ENCODE data around the gene SMPD3. TPM values are rescaled to one million over a fixed set of nuclear protein-coding genes. Genes with fewer than 3 reads are reported as not detected.
A peak's percentile ranks its signal among the peaks of the same experiment; 100 is the strongest.

The SMPD3 gene
- total and polyA plus RNA-seq, 8 donors = 0.83 to 5.5 (median 2.2) TPM

- no peak for TF ChIP-seq CTCF (IDR thresholded peaks at IDR 0.05)
- Histone ChIP-seq H3K27me3 (no peaks in the 10 kb centered on the region), H3K4me1 (no peaks in the 10 kb centered on the region), H3K36me3 (peaks cover 0 to under 1% (median 0%) of the 10 kb centered on the region in 3 donors), H3K27ac (peak overlapping the region in 1 of 4 donors; percentile 17), H3K4me3 (no peak overlapping the region), H3K9me3 (no peaks in the 10 kb centered on the region)
- no peak for ATAC-seq
- intact Hi-C loops (cut with DNase I) = no loop called here
- FAIRE-seq = no peak
- WGBS, 2 donors = 56 to 61% methylated on average over 4 of the region's 4 CpGs
- no peak for DNase-seq
Observed at GRCh38 chr16:68331879-68332410, 116.4 kb downstream of the SMPD3 start.

GRCh38 chr16:68328860-68329390 lies 119.4 kb downstream of the SMPD3 start:
- Histone ChIP-seq H3K27me3 (no peaks in the 10 kb centered on the region), H3K9me3 (no peaks in the 10 kb centered on the region), H3K27ac (no peak overlapping the region), H3K4me3 (no peak overlapping the region), H3K4me1 (no peaks in the 10 kb centered on the region), H3K36me3 (peaks cover 0 to 9% (median 0%) of the 10 kb centered on the region in 3 donors)
- FAIRE-seq (no peak), ATAC-seq (no peak), DNase-seq (no peak)
- TF ChIP-seq CTCF (IDR thresholded peaks at IDR 0.05) = no peak
- intact Hi-C loops (cut with DNase I) = loop anchor here in 2 of 3 donors (5.0 kb wide), 2 partner anchors 67 to 72 kb away; partner anchors contain the start of gene SLC7A6 (in 1 of the 2)
- WGBS, 2 donors = 34 to 35% methylated on average over 3 of the region's 3 CpGs

GRCh38 chr16:68328151-68328859 lies 120.0 kb downstream of the SMPD3 start:
- Histone ChIP-seq H3K36me3 (peaks cover 0 to 9% (median 0%) of the 10 kb centered on the region in 3 donors), H3K4me1 (no peaks in the 10 kb centered on the region), H3K27ac (no peak overlapping the region), H3K9me3 (no peaks in the 10 kb centered on the region), H3K27me3 (no peaks in the 10 kb centered on the region), H3K4me3 (no peak overlapping the region)
- no peak for FAIRE-seq
- ATAC-seq = peak; percentile 97 to 99 (median 98)
- peak; percentile 74 to 89 (median 84) for TF ChIP-seq CTCF (IDR thresholded peaks at IDR 0.05)
- 37 to 38% methylated on average over 13 of the region's 13 CpGs for whole genome bisulfite sequencing, 2 donors
- peak; percentile 67 to 87 (median 76) for DNase-seq
- intact Hi-C loops (cut with DNase I) = loop anchor here in 2 of 3 donors (5.0 kb wide), 2 partner anchors 66 to 71 kb away; partner anchors contain the start of gene SLC7A6 (in 1 of the 2)

GRCh38 chr16:68324780-68325357 lies 123.4 kb downstream of the SMPD3 start:
- intact Hi-C loops (cut with DNase I) = loop anchor here in 2 of 3 donors (5.0 kb wide), 2 partner anchors 63 to 68 kb away; partner anchors contain the start of gene SLC7A6 (in 1 of the 2)
- no peak for FAIRE-seq
- WGBS, 2 donors = 91 to 93% methylated on average over 8 of the region's 8 CpGs
- no peak overlapping the region for H3K27ac ChIP-seq
- no peaks in the 10 kb centered on the region for H3K27me3 ChIP-seq
- no peaks in the 10 kb centered on the region for H3K9me3 ChIP-seq
- no peak for DNase-seq
- peaks cover 0 to 9% (median 6%) of the 10 kb centered on the region in 3 donors for H3K36me3 ChIP-seq
- ATAC-seq = no peak
- H3K4me1 ChIP-seq = no peaks in the 10 kb centered on the region
- TF ChIP-seq CTCF (IDR thresholded peaks at IDR 0.05) = no peak
- H3K4me3 ChIP-seq = no peak overlapping the region
